ENCODE data around the gene MAP3K10.

GRCh38 chr19:40154121-40154680 lies 37.0 kb upstream of the MAP3K10 start:
- TF ChIP-seq PAX5 (IDR thresholded peaks at IDR 0.05; ENCODE audit: insufficient read depth, low read length, severe bottlenecking) (no peak), POLR2AphosphoS5 (IDR thresholded peaks at IDR 0.05; ENCODE audit: low read depth, low read length) (no peak), POLR2A (IDR thresholded peaks at IDR 0.05; ENCODE audit: low read depth, low read length) (no peak), TAF1 (IDR thresholded peaks at IDR 0.05; ENCODE audit: low read depth, low read length) (no peak)

Measured in GM12891 (cell line).